Fibroblast of the aortic adventitia (primary cell): ENCODE data around the gene PARP1. TPM values are rescaled to one million over a fixed set of nuclear protein-coding genes. Genes with fewer than 3 reads are reported as not detected.

Experiments used
- DNase-seq: peaks from one replicate; pipeline ENCODE4 v3.0.0-alpha.2; 2010; ENCODE audit warnings: low read depth
- H3K4me3 ChIP-seq: 2 replicates; pipeline ENCODE4 v1.5.1; 2011; ENCODE audit warnings: low read depth, mild to moderate bottlenecking, control low read depth, low read length, moderate library complexity
- CTCF ChIP-seq: IDR thresholded peaks from 2 replicates; pipeline ENCODE4 v1.5.1; 2011; ENCODE audit warnings: mild to moderate bottlenecking, low read length, control low read depth, inconsistent platforms; ENCODE audit not compliant: insufficient read depth
- total RNA-seq: library from RNA; depleted of rRNA; stranded (reverse); fragments of >200 nt; gene quantifications from 2 replicates; pipeline ENCODE4 v1.2.3, GENCODE V29; 2012; ENCODE audit warnings: low replicate concordance

Gene PARP1
- total RNA-seq, 1 donor, result 67.8 TPM

- DNase-seq, result no peak
- TF ChIP-seq CTCF, result no peak
- H3K4me3 ChIP-seq, result no peak overlapping the region
Observed at GRCh38 chr1:226314055-226314454, 93.8 kb downstream of the PARP1 start.

- no peak overlapping the region for H3K4me3 ChIP-seq
- no peak for TF ChIP-seq CTCF
- DNase-seq, result no peak
Observed at GRCh38 chr1:226312065-226312464, 95.8 kb downstream of the PARP1 start.

GRCh38 chr1:226311376-226311775, 96.5 kb downstream of the PARP1 start:
- H3K4me3 ChIP-seq, result no peak overlapping the region
- no peak for TF ChIP-seq CTCF
- DNase-seq, result no peak

Other genes starting within 250 kb of the PARP1 start
- 72.0 and 91.7 TPM in 2 replicates for gene ACBD3, start 221.4 kb downstream of the PARP1 start, total RNA-seq
- gene MIXL1, start 184.4 kb downstream of the PARP1 start, total RNA-seq, result not detected in 2 replicates
- gene LIN9, start 98.9 kb downstream of the PARP1 start, total RNA-seq, result 2.6 and 11.4 TPM in 2 replicates
- gene STUM, start 140.7 kb upstream of the PARP1 start, total RNA-seq, result 0.98 TPM in 1 of 2 replicates, not detected in the other